Measurements from ENCODE around the gene ARHGAP27.
"Not testable (repeated sequence)": the region's sequence is repeated elsewhere in the genome, so short reads cannot be mapped to it uniquely, and the experiment has no call there.

Gene ARHGAP27

DNA sequence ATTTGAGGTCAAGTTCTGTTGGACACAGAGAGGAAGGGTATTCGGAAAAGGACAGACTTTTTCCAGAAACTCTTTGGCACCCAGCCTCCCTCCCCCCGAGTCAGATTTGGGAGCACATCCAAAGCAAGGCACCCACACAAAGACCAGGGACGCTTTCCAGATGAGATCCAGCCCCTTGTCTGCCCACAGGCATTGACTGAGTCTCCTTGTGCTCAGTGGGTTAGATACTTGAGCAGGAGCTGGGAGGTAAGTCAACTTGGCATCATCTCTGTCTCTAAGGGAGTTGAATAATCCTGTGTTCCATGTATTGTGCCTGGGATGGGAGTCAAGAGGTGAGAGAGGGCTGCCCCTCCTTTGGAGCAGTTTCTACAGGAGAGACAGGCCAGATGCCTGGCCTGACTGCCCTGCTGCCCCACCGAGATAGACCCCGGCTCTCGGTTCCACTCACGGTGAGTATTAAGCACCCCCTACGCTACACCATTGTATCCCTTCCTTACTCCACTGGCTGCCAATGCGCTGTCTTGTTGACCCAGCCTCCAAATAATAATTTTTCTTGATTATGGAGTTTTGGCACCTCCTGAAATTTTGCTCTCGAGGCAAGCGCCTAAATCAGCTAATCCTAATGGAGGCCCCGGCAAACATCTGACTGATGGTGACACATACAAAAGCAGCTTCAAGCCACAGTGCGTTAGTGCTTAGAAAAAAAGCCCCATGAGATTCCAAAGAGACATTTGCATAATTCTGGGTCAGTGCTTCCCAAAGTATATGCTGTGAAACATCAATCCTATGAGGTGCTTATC is 86.3 kb downstream of the ARHGAP27 start:
- H3K27ac ChIP-seq (ENCODE audit: low read depth, low read length): no peak overlapping the region
- H3K4me1 ChIP-seq (ENCODE audit: control insufficient read depth, insufficient read depth, low read length): peaks cover 11% of the 10 kb centered on the region
- no peaks in the 10 kb centered on the region for H3K9me3 ChIP-seq (ENCODE audit: control insufficient read depth, insufficient read depth, low read depth, low read length)
- no peak overlapping the region for H3K4me3 ChIP-seq (ENCODE audit: low read depth, low read length)
- no peaks in the 10 kb centered on the region for H3K27me3 ChIP-seq (ENCODE audit: control insufficient read depth, insufficient read depth, low read length)
- no peak overlapping the region for H3K9ac ChIP-seq (ENCODE audit: low read length)
- no peaks in the 10 kb centered on the region for H3K36me3 ChIP-seq (ENCODE audit: control insufficient read depth, insufficient read depth, low read length)

DNA sequence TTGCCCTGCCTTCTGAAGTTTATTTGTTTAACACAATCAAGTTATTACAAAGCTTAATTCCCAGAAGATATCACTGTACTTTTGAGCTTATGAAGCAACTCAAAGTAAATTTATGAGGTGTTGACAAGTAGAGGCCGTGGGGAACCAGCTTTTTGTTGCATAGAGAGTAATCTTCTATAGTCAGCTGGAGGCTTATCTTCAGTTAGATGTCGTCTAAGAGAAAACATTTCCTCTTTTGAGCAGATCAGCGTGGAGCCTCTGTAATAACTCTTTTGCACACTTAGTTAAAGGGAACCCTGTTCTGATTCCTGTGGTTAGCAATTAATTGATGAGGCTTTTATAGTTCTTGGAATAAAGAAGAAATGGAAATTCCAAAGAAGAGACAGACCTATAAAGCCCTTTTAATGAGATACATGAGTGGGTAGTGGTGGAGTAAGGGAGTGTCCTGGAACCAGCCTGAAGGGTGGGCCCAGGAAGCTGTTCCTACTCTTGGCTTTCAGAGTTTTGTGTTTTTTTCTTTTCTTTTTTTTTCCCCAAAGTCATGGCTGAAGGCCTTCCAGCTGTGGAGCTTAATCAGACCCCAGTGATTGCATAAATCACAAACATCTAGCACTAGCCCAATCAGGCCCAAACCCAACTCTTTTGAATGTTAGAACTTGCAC is 87.0 kb downstream of the ARHGAP27 start:
- Histone ChIP-seq H3K36me3 (ENCODE audit: control insufficient read depth, insufficient read depth, low read length) (no peaks in the 10 kb centered on the region), H3K27ac (ENCODE audit: low read depth, low read length) (no peak overlapping the region), H3K27me3 (ENCODE audit: control insufficient read depth, insufficient read depth, low read length) (no peaks in the 10 kb centered on the region), H3K4me1 (ENCODE audit: control insufficient read depth, insufficient read depth, low read length) (peaks cover 14% of the 10 kb centered on the region), H3K9me3 (ENCODE audit: control insufficient read depth, insufficient read depth, low read depth, low read length) (no peaks in the 10 kb centered on the region), H3K9ac (ENCODE audit: low read length) (no peak overlapping the region), H3K4me3 (ENCODE audit: low read depth, low read length) (no peak overlapping the region)

DNA sequence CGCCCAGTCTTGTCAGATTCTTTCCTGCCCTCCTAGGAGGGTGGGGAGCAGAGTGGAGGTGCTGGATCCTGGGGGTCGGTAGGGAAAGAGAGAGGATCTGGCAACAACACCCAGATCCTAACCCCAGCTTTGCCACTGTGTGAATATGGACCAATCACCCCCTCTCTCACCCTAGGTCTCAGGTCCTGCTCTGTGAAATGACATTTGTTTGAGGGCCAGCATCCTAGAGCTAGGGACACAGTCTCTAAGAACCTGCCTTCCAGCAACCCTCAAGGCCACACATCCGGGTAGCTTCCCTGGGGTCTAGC is 87.5 kb downstream of the ARHGAP27 start:
- H3K4me3 ChIP-seq (ENCODE audit: low read depth, low read length): no peak overlapping the region
- peaks cover 14% of the 10 kb centered on the region for H3K4me1 ChIP-seq (ENCODE audit: control insufficient read depth, insufficient read depth, low read length)
- no peaks in the 10 kb centered on the region for H3K36me3 ChIP-seq (ENCODE audit: control insufficient read depth, insufficient read depth, low read length)
- H3K9me3 ChIP-seq (ENCODE audit: control insufficient read depth, insufficient read depth, low read depth, low read length): no peaks in the 10 kb centered on the region
- no peak overlapping the region for H3K9ac ChIP-seq (ENCODE audit: low read length)
- no peak overlapping the region for H3K27ac ChIP-seq (ENCODE audit: low read depth, low read length)
- no peaks in the 10 kb centered on the region for H3K27me3 ChIP-seq (ENCODE audit: control insufficient read depth, insufficient read depth, low read length)

DNA sequence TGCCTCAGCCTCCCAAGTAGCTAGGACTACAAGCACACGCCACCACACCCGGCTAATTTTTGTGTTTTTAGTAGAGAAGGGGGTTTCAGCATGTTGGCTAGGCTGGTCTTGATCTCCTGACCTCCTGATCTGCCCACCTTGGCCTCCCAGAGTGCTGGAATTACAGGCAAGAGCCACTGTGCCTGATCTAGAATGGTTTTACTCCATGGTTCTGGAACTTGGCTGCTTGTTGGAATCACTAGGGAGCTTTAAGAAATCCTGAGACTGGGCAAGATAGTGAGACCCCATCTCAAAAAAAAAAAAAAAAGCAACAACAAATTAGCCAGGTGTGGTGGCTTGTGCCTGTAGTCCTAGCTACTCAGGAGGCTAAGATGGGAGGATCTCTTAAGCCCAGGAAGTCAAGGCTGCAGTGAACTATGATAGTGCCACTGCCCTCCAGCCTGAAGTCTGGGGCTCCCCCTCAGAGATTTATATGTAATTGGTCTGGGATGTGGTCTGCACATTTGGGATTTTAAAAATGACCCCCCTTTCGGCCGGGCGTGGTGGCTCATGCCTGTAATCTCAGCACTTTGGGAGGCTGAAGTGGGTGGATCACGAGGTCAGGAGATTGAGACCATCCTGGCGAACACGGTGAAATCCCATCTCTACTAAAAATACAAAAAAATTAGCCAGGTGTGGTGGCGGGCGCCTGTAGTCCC is 88.6 kb downstream of the ARHGAP27 start:
- H3K27ac ChIP-seq (ENCODE audit: low read depth, low read length); H3K36me3 ChIP-seq (ENCODE audit: control insufficient read depth, insufficient read depth, low read length): not testable (repeated sequence)

More for the DNA sequence above, 88.6 kb downstream of the ARHGAP27 start:
- not testable (repeated sequence) for H3K9me3 ChIP-seq (ENCODE audit: control insufficient read depth, insufficient read depth, low read depth, low read length); H3K27me3 ChIP-seq (ENCODE audit: control insufficient read depth, insufficient read depth, low read length); H3K9ac ChIP-seq (ENCODE audit: low read length); H3K4me3 ChIP-seq (ENCODE audit: low read depth, low read length)
- peaks cover 14% of the 10 kb centered on the region for H3K4me1 ChIP-seq (ENCODE audit: control insufficient read depth, insufficient read depth, low read length)
